GM21423 (cell line): Measurements from ENCODE around the gene MIS12.

ENCODE experiments used
- ATAC-seq: cut with Tn5 transposase; IDR thresholded peaks from one replicate; pipeline ENCODE4 v1.9.1; 2021; ENCODE audit warnings: mild to moderate bottlenecking, moderate library complexity; ENCODE audit not compliant: unreplicated experiment

MIS12 gene

DNA sequence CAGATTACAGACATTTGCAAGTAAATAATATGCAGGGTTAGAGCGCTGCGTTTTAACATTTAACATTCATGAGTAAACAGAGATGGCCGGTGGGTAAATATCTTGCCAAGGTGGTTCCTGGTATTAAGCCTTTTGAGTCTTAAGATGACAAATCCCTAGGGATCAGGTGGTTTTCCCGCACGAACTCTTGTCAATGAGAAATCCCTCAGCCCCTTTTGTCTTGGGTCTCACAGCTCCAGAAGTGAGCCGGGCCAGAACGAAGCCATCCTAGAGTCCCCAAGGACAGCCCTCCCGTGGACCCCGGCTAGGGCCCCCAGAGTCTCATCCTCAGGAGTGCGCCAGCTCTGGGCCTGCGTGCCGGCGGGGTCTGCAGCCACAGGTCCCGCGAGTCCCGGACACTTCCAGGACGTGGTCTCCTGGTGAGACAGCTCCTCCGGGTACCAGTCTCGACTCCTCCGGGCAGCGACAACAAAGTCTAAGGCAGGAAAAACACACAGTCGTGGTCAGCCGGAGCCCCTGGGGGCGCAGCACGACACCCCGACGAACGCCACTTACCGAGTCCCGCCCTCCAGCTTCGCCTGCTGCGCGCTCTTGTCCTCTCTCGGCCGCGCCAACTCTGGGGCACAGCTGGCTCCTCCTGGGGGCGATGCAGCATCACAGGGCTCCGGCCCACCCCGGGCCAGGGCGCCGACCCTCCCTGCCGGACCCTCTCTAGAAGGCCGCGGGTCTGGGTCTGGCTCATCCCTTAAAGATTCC lies 13.3 kb downstream of the MIS12 start:
- no peak for ATAC-seq

DNA sequence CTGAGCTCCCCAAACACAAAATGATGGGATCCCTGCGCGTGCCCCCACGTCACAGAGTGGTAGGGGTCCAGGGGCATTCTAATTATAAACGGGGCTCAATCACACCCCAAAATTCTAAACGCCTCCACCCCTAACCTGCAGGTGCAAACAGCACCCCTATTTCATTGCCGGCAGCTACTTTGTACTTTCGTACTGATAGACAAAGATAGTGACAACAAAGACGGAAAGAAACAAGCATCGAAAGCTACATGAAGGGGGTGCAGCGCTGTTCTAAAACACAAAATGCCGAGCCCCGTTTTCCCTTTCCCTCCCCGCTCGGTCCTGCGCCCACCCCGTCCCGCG lies 13.9 kb downstream of the MIS12 start:
- ATAC-seq: no peak

DNA sequence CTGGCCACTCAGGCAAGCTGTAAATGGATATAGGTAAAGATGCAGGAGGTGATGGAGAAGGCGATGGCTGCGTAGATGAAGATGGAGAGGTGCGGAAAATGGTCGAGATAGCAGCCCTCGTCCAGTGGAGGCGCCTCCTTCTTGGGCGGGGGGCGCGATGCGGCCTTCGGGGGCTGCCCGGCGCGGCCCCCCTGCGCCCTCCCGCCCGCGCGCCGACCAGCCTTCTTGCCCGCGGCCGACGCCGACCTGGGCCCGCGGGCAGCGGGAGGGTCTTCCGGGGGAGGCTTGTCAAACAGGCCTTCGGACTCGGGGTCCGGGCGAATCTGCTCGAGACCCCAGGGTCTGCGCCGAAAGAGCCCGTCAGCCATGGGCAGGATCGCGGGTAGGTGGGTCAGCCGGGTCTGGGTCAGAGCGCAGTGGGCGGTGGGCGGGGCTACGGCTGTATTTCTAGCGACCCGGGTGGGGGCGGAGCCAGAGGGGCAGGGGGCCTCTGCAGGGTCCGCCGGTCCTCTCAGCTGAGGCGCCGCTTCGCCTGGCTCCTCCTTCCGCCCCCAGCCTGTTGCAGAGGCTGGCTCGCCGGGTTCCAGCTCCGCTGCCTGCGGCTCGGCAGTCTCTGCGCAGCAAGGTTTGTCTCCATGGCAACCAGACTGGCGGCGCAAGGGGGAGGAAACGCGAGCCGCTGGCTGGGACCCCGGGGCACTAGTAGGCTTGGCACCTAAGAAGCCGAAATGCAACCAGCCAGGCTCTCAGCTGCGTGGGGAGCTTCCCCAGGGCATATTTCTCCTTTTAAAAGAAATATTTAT lies 14.4 kb downstream of the MIS12 start:
- no peak for ATAC-seq

- no peak for ATAC-seq
These were observed 15.3 kb downstream of the MIS12 start for GRCh38 chr17:5501685-5502084.

GRCh38 chr17:5502552-5502951 lies 16.2 kb downstream of the MIS12 start:
- no peak for ATAC-seq

- ATAC-seq: no peak
These were observed 19.9 kb downstream of the MIS12 start for GRCh38 chr17:5506307-5506706.

GRCh38 chr17:5508810-5509209 lies 22.4 kb downstream of the MIS12 start:
- no peak for ATAC-seq

GRCh38 chr17:5509482-5509881 lies 23.1 kb downstream of the MIS12 start:
- ATAC-seq: no peak

DNA sequence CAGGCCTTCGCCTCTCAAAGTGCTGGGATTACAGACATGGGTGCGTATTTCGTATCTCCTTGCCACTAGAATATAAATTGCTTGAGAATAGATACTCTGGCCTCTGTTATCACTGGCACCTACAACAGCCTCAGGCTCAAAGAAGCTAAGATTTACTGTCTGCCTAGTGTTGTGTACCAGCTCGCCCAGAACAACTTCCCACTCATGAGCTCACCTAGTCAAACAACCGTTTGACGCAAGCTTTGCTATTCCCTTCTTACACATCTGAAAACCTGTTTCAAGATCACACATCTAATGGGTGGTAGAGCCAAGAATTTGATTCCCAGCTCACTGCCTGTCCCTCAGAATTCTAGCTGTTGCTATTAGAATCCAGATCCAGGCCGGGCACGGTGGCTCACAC lies 24.4 kb downstream of the MIS12 start:
- no peak for ATAC-seq

GRCh38 chr17:5511401-5512225 lies 25.2 kb downstream of the MIS12 start:
- no peak for ATAC-seq

- no peak for ATAC-seq
These were observed 27.3 kb downstream of the MIS12 start for GRCh38 chr17:5513628-5514027.

GRCh38 chr17:5514976-5515375 lies 28.6 kb downstream of the MIS12 start:
- ATAC-seq: no peak

DNA sequence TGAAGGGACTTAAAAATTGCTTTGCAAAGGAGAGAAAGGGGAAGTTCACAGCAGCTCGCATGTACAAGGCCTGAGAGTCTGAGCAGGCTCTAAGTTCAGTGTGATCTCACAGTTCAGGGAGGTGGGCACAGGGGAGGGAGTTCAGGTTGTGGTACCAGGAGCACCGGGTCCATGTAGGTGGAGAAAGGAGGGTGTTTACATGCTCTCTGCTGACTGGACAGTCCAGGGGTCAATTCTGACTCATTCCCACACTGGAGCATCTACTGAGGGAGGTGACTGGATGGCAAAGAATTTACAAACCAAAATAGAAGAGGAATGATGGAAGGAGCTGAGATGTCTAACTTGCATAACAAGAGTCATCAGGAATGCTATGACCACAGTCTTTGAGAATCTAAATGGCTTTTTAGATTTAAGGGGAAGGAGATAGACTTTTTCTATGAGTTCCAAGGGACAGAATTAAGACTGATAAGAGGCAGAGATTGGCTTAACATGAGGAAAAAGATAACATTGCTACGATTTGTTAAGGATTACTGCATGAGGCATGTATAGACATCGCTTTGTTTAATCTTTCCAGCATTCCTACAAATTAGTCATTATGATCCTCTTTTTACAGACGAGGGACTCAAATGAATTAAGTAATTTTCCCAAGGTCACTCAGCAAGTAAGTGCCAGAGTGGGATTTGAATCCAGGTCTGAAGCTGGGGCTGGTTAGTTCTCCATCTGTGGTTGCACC lies 29.9 kb downstream of the MIS12 start:
- no peak for ATAC-seq

DNA sequence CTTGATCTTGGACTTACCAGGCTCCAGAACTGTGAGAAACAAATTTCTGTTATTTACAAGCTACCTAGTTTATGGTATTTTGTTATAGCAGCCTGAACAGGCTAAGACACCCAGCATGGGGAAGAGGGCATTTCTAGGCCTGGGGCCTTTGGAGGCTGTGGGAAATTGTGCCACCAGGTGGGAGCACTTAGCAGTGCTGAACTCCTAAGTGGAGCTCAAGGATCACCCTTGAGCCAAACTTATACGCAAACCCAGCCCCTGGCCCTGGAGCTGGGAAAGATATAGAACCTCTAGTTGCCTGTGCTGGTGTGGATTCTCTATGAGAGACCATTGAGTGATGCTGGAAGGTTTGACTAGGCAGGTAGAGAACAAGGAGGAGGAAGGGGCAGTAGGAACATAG lies 36.1 kb downstream of the MIS12 start:
- no peak for ATAC-seq

DNA sequence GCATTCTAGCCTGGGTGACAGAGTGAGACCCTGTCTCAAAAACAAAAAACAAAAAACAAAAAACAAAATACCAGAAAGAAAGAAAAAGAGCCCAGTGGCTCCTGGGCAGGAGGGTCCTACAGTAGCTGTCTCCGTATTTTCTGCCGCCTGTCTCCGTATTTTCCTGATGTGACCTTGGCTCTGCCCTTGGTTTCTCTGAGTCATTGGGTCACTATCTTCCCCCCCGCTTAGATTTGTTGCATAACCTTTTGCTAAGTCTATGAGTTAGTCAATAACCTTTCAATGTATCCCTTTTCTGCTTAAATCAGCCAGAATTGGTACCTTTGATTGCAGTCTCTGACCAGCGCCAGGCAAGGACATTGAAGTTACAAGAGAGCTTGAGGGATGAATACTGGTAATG lies 36.9 kb downstream of the MIS12 start:
- no peak for ATAC-seq

DNA sequence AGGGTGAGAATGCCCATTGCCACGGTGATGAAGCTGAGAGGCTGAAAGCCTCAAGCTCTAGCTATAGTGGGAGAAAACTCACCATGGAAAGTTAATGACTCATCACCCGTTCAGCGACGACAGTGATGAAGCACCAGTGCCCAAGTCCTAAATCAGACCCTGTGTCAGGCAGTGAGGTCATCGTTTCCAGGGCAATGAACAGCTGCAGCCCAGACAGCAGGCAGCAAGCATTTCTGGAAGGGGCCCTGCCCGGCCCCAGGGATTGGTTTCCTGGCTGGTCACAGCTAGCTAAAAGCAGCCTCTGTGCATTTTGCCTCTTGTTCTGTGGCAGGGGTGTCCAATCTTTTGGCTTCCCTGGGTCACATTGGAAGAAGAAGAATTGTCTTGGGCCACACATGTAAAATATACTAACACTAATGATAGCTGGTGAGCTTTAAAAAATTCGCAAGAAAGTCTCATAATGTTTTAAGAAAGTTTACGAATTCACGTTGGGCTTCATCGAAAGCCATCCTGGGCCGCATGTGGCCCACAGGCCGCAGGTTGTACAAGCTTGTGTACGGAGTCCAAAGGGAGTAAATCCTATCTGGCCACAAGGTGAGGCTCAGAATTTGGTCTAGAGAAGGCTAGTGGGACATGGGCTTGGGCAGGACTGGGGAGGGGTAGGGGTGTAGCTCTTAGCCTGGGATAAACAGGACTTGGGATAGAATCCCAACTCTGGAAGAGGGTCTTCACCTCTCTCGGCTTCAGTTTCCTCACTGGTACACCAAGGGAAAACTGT lies 40.6 kb downstream of the MIS12 start:
- ATAC-seq: no peak

DNA sequence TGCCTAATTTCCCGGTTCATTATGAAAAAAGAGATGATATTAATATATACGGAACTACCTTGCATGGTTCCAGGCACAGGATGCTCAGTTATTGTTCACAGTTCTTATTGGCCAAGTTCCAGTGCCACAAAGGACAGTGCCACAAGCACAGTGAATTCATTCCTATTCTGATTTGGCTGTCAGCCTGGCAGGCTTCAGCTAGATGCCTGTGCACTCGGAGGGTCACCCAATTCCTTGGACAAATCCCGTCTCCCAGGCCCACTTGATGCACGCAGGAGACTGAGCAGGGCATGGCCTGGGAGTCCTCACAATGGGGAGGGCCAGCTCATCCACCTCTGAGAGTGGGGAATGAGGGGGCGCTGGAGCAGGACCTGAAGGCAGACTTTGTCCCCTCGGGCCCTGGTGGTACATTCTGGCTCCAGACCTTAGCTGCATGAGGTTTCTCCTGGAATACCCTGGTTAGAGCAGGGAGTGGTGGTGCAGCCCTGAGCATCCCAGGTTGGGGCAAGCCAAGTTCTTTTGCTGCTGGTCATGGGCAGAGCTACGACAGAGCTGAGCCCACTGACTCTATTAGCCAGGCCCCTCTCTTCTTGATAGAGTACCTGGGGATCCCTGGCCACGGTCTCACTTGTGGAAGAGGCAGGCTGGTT lies 41.4 kb downstream of the MIS12 start:
- ATAC-seq: no peak

GRCh38 chr17:5530265-5531084 lies 44.1 kb downstream of the MIS12 start:
- ATAC-seq: no peak

GRCh38 chr17:5531085-5531418 lies 44.7 kb downstream of the MIS12 start:
- ATAC-seq: no peak
